HL-60 (cell line): ENCODE measurements around the gene IFNLR1.
A peak's percentile ranks its signal among the peaks of the same experiment; 100 is the strongest.

Experiments
- DNase-seq, 2 experiments: peaks; one replicate each; pipeline ENCODE4 v3.0.0-alpha.2; 2010 to 2020; ENCODE audit warnings: low read depth in 1 of 2, low spot score in 1 of 2
- H3K27ac ChIP-seq: fragments of 250-450 bp; sonication (Bioruptor Pico); replicated peaks from 2 replicates; pipeline ENCODE4 v1.5.1; 2020; ENCODE audit warnings: mild to moderate bottlenecking, moderate library complexity
- H3K27me3 ChIP-seq: fragments of 250-450 bp; sonication (Bioruptor Pico); 2 replicates; pipeline ENCODE4 v1.5.1; 2021; ENCODE audit warnings: mild to moderate bottlenecking, moderate library complexity; ENCODE audit not compliant: insufficient read depth, poor library complexity, severe bottlenecking
- H3K4me3 ChIP-seq: replicated peaks from 2 replicates; pipeline ENCODE4 v1.5.1; 2011; ENCODE audit warnings: mild to moderate bottlenecking, control low read depth, low read length; ENCODE audit not compliant: insufficient read depth
- GABPA ChIP-seq: IDR thresholded peaks from 2 replicates; pipeline ENCODE4 v1.6.1; 2012; ENCODE audit warnings: low read depth
- POLR2AphosphoS5 ChIP-seq: IDR thresholded peaks from 2 replicates; pipeline ENCODE4 v1.6.1; 2012; ENCODE audit warnings: low read depth
- SPI1 ChIP-seq: IDR thresholded peaks from 2 replicates; pipeline ENCODE4 v1.6.1; 2012; ENCODE audit warnings: low read depth, mild to moderate bottlenecking, borderline replicate concordance
- TF ChIP-seq, protein P1 (sequence below): IDR thresholded peaks from 2 replicates; pipeline ENCODE4 v1.6.1; 2012; ENCODE audit warnings: low read depth; ENCODE audit not compliant: insufficient replicate concordance
- TF ChIP-seq, protein P2 (sequence below): IDR thresholded peaks from one replicate; pipeline ENCODE4 v1.5.1; 2011; ENCODE audit warnings: low read length, control low read depth, inconsistent platforms; ENCODE audit not compliant: insufficient read depth

IFNLR1 gene

DNA sequence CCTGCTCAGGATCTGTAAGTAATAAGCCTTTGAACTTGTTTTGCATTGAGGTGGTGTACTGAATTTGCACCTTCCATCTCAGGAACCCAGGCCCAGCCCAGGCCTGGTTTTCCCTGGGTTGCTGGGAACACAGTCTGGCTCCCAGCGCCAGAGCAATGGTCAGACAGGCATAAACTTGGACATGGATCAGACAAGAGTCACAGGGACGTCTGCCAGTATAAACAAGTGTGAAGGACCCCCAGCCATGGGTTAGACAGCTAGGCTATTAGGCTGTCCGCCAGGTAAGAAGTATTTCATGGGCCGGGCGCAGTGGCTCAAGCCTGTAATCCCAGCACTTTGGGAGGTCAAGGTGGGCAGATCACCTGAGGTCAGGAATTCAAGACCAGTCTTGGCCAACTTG, 5.5 kb downstream of the IFNLR1 start:
- TF ChIP-seq SPI1, result no peak
- TF ChIP-seq, protein P1, sequence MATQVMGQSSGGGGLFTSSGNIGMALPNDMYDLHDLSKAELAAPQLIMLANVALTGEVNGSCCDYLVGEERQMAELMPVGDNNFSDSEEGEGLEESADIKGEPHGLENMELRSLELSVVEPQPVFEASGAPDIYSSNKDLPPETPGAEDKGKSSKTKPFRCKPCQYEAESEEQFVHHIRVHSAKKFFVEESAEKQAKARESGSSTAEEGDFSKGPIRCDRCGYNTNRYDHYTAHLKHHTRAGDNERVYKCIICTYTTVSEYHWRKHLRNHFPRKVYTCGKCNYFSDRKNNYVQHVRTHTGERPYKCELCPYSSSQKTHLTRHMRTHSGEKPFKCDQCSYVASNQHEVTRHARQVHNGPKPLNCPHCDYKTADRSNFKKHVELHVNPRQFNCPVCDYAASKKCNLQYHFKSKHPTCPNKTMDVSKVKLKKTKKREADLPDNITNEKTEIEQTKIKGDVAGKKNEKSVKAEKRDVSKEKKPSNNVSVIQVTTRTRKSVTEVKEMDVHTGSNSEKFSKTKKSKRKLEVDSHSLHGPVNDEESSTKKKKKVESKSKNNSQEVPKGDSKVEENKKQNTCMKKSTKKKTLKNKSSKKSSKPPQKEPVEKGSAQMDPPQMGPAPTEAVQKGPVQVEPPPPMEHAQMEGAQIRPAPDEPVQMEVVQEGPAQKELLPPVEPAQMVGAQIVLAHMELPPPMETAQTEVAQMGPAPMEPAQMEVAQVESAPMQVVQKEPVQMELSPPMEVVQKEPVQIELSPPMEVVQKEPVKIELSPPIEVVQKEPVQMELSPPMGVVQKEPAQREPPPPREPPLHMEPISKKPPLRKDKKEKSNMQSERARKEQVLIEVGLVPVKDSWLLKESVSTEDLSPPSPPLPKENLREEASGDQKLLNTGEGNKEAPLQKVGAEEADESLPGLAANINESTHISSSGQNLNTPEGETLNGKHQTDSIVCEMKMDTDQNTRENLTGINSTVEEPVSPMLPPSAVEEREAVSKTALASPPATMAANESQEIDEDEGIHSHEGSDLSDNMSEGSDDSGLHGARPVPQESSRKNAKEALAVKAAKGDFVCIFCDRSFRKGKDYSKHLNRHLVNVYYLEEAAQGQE, result no peak
- TF ChIP-seq GABPA, result no peak
- TF ChIP-seq, protein P2, sequence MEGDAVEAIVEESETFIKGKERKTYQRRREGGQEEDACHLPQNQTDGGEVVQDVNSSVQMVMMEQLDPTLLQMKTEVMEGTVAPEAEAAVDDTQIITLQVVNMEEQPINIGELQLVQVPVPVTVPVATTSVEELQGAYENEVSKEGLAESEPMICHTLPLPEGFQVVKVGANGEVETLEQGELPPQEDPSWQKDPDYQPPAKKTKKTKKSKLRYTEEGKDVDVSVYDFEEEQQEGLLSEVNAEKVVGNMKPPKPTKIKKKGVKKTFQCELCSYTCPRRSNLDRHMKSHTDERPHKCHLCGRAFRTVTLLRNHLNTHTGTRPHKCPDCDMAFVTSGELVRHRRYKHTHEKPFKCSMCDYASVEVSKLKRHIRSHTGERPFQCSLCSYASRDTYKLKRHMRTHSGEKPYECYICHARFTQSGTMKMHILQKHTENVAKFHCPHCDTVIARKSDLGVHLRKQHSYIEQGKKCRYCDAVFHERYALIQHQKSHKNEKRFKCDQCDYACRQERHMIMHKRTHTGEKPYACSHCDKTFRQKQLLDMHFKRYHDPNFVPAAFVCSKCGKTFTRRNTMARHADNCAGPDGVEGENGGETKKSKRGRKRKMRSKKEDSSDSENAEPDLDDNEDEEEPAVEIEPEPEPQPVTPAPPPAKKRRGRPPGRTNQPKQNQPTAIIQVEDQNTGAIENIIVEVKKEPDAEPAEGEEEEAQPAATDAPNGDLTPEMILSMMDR, result no peak
- TF ChIP-seq POLR2AphosphoS5, result no peak
- DNase-seq, result no peak
- no peak overlapping the region for H3K4me3 ChIP-seq
- no peak overlapping the region for H3K27ac ChIP-seq
- peaks cover 12% of the 10 kb centered on the region for H3K27me3 ChIP-seq

DNA sequence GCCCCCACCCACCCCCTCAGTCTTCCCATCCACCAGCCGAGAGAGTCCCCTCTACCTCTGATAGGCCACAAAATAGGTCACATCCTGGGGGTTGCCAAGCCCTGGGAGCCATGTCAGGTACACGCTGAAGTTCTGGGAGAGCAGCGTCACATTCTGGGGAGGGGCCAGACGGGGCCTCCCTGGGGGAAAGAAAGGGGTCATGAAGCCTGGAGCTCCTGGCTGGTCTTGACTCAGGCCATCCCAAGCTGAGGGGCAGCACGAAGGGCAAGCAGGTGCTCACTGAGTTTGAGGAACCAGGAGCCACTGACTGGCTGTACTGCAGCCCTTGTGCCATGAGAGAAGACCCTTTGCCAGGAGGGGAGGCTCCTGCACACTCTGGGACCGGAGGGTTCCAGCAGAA, 6.4 kb downstream of the IFNLR1 start:
- Histone ChIP-seq H3K4me3 (no peak overlapping the region), H3K27me3 (peaks cover 3% of the 10 kb centered on the region), H3K27ac (no peak overlapping the region)
- TF ChIP-seq SPI1 (no peak), GABPA (no peak), POLR2AphosphoS5 (no peak)
- TF ChIP-seq, protein P2, result no peak
- TF ChIP-seq, protein P1, result no peak
- DNase-seq, result no peak

DNA sequence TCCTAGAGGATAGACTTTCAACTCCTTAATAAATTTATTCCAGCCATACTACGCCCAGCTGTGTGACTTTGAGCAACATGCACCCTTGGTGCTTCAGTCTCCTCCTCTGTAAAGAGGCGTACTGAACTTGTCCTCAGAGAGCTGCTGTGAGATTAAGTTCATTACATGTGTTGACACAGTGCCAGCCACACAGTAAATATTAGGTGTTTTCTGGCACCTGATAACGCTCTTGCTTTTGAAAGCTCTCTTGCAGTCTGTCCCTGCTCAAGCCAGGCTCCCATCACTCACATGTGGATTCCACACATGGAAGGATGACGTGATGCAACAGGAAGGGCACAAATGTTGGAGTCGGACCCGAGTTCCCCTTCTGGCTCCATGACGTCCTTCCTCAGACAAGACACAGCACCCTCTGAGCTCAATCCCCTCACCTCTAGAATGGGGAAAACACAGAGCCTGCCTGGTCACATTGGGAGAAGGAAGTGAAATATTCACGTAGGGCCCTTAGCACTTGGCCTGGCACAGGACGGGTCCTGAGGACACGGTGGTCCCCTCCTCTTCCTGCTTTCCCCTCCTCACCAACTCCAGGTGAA, 7.7 kb downstream of the IFNLR1 start:
- H3K27me3 ChIP-seq, result no peaks in the 10 kb centered on the region
- peak in 1 of 2 experiments; percentile 55 for DNase-seq
- H3K27ac ChIP-seq, result no peak overlapping the region
- TF ChIP-seq GABPA (no peak), SPI1 (no peak), POLR2AphosphoS5 (no peak)
- TF ChIP-seq, protein P1, result no peak
- TF ChIP-seq, protein P2, result no peak
- H3K4me3 ChIP-seq, result no peak overlapping the region
